H9 (cell line): Measurements from ENCODE around the gene CD5L. TPM values are rescaled to one million over a fixed set of nuclear protein-coding genes. Genes with fewer than 3 reads are reported as not detected.

Source experiments
- DNase-seq: peaks from one replicate; pipeline ENCODE4 v3.0.0-alpha.2; 2017
- H2AFZ ChIP-seq: one replicate; pipeline ENCODE4 v1.6.1; 2013; ENCODE audit warnings: mild to moderate bottlenecking, low read length, control low read depth, moderate library complexity
- H2AK5ac ChIP-seq: 2 replicates; pipeline ENCODE4 v1.6.1; 2013; ENCODE audit warnings: low read length, control low read depth, mixed read lengths; ENCODE audit not compliant: insufficient read length
- H2BK120ac ChIP-seq: one replicate; pipeline ENCODE4 v1.6.1; 2013; ENCODE audit warnings: low read depth, mild to moderate bottlenecking, low read length, control low read depth, inconsistent platforms; ENCODE audit not compliant: poor library complexity, severe bottlenecking
- H2BK12ac ChIP-seq: 2 replicates; pipeline ENCODE4 v1.6.1; 2013; ENCODE audit warnings: low read length, control low read depth, mixed read lengths, low read depth; ENCODE audit not compliant: insufficient read length
- H2BK15ac ChIP-seq: 2 replicates; pipeline ENCODE4 v1.6.1; 2013; ENCODE audit warnings: low read depth, low read length, control low read depth
- H2BK20ac ChIP-seq: one replicate; pipeline ENCODE4 v1.6.1; 2013; ENCODE audit warnings: low read depth, mild to moderate bottlenecking, low read length, control low read depth, inconsistent platforms; ENCODE audit not compliant: poor library complexity, severe bottlenecking
- H2BK5ac ChIP-seq: 2 replicates; pipeline ENCODE4 v1.6.1; 2013; ENCODE audit warnings: low read length, control low read depth, mixed read lengths; ENCODE audit not compliant: insufficient read length
- H3K14ac ChIP-seq: 2 replicates; pipeline ENCODE4 v1.6.1; 2013; ENCODE audit warnings: low read length, control low read depth; ENCODE audit not compliant: insufficient read depth
- H3K18ac ChIP-seq: 2 replicates; pipeline ENCODE4 v1.6.1; 2013; ENCODE audit warnings: low read depth, mild to moderate bottlenecking, mixed read lengths, low read length, control low read depth; ENCODE audit not compliant: insufficient read length
- H3K23ac ChIP-seq: 2 replicates; pipeline ENCODE4 v1.6.1; 2013; ENCODE audit warnings: low read length, control low read depth, mixed read lengths, low read depth; ENCODE audit not compliant: insufficient read length
- H3K23me2 ChIP-seq: 2 replicates; pipeline ENCODE4 v1.6.1; 2013; ENCODE audit warnings: low read depth, mild to moderate bottlenecking, mixed read lengths, low read length, control low read depth; ENCODE audit not compliant: insufficient read length, poor library complexity, severe bottlenecking
- H3K27ac ChIP-seq: 2 replicates; pipeline ENCODE4 v1.5.1; 2013; ENCODE audit warnings: low read length, control low read depth, mixed read lengths, low read depth; ENCODE audit not compliant: insufficient read length
- H3K27me3 ChIP-seq: 2 replicates; pipeline ENCODE4 v1.6.1; 2013; ENCODE audit warnings: low read length, control low read depth, inconsistent platforms; ENCODE audit not compliant: insufficient read depth
- H3K4ac ChIP-seq: 2 replicates; pipeline ENCODE4 v1.6.1; 2013; ENCODE audit warnings: low read depth, mild to moderate bottlenecking, control low read depth, inconsistent platforms, low read length, moderate library complexity
- H3K4me1 ChIP-seq: 2 replicates; pipeline ENCODE4 v1.6.1; 2013; ENCODE audit warnings: low read length, control low read depth, inconsistent platforms; ENCODE audit not compliant: insufficient read depth
- H3K4me2 ChIP-seq: 2 replicates; pipeline ENCODE4 v1.6.1; 2013; ENCODE audit warnings: low read length, control low read depth, mixed read lengths; ENCODE audit not compliant: insufficient read length, insufficient read depth
- H3K56ac ChIP-seq: 2 replicates; pipeline ENCODE4 v1.6.1; 2013; ENCODE audit warnings: low read depth, mild to moderate bottlenecking, mixed read lengths, low read length, control low read depth; ENCODE audit not compliant: insufficient read length
- H3K79me1 ChIP-seq: 2 replicates; pipeline ENCODE4 v1.6.1; 2013; ENCODE audit warnings: low read depth, mild to moderate bottlenecking, moderate library complexity, low read length, control low read depth, inconsistent platforms; ENCODE audit not compliant: insufficient read depth, poor library complexity, severe bottlenecking
- H3K79me2 ChIP-seq: 2 replicates; pipeline ENCODE4 v1.6.1; 2013; ENCODE audit warnings: low read length, control low read depth, inconsistent platforms; ENCODE audit not compliant: insufficient read depth
- H3K9ac ChIP-seq: 2 replicates; pipeline ENCODE4 v1.6.1; 2013; ENCODE audit warnings: low read length, control low read depth, mixed read lengths; ENCODE audit not compliant: insufficient read length; ENCODE audit errors: extremely low read depth
- H3K9me3 ChIP-seq: one replicate; pipeline ENCODE4 v1.6.1; 2013; ENCODE audit warnings: low read depth, low read length, inconsistent platforms; ENCODE audit not compliant: control insufficient read depth
- H3T11ph ChIP-seq: one replicate; pipeline ENCODE4 v1.6.1; 2013; ENCODE audit warnings: mild to moderate bottlenecking, low read length, control low read depth, inconsistent platforms
- H4K20me1 ChIP-seq: one replicate; pipeline ENCODE4 v1.6.1; 2013; ENCODE audit not compliant: control insufficient read depth, insufficient read length, insufficient read depth
- H4K5ac ChIP-seq: 2 replicates; pipeline ENCODE4 v1.6.1; 2013; ENCODE audit warnings: low read depth, mild to moderate bottlenecking, mixed read lengths, low read length, control low read depth; ENCODE audit not compliant: insufficient read length
- H4K8ac ChIP-seq: replicated peaks from 2 replicates; pipeline ENCODE4 v1.6.1; 2013; ENCODE audit warnings: low read length, control low read depth, mixed read lengths, low read depth; ENCODE audit not compliant: insufficient read length
- H4K91ac ChIP-seq: 2 replicates; pipeline ENCODE4 v1.6.1; 2013; ENCODE audit warnings: low read depth, mild to moderate bottlenecking, moderate library complexity, mixed read lengths, low read length, control low read depth; ENCODE audit not compliant: insufficient read length
- H3K27ac Mint-ChIP-seq, 3 experiments: 2 replicates in 2 of 3; 3 replicates in 1 of 3; pipeline ENCODE4 v1.8.0; 2020 to 2021; ENCODE audit warnings: mixed read lengths in 3 of 3, mild to moderate bottlenecking in 1 of 3, moderate library complexity in 1 of 3
- H3K27me3 Mint-ChIP-seq: 2 replicates; pipeline ENCODE4 v1.8.0; 2021; ENCODE audit warnings: low read depth, mild to moderate bottlenecking, moderate library complexity, mixed read lengths
- H3K36me3 Mint-ChIP-seq, 3 experiments: 2 replicates in 2 of 3; 3 replicates in 1 of 3; pipeline ENCODE4 v1.8.0; 2020 to 2021; ENCODE audit warnings: low read depth in 3 of 3, mixed read lengths in 3 of 3; ENCODE audit not compliant: insufficient read depth in 1 of 3
- H3K4me1 Mint-ChIP-seq, 2 experiments: 2 replicates each; pipeline ENCODE4 v1.8.0; 2020; ENCODE audit warnings: mixed read lengths in 2 of 2
- H3K4me3 Mint-ChIP-seq, 2 experiments: 2 replicates in 1 of 2; 3 replicates in 1 of 2; pipeline ENCODE4 v1.8.0; 2020 to 2021; ENCODE audit warnings: mild to moderate bottlenecking in 2 of 2, mixed read lengths in 2 of 2, moderate library complexity in 1 of 2
- H3K9me3 Mint-ChIP-seq, 2 experiments: 2 replicates in 1 of 2; 3 replicates in 1 of 2; pipeline ENCODE4 v1.8.0; 2020; ENCODE audit warnings: mild to moderate bottlenecking in 2 of 2, mixed read lengths in 2 of 2, moderate library complexity in 1 of 2
- WGBS: extraction: QIAGEN DNeasy Blood & Tissue Kit; methylation state at CpG from one replicate; pipeline ENCODE4 v1.1.7; 2013; ENCODE audit warnings: missing lambda C conversion rate, low lambda C conversion rate, mixed read lengths; ENCODE audit not compliant: insufficient read length; ENCODE audit errors: extremely low coverage; 5-methylcytosine and 5-hydroxymethylcytosine counted together
- long read RNA-seq: library from polyadenylated mRNA; unstranded; transcript quantifications from one replicate; pipeline ENCODE4 v2.0.0, GENCODE V29; 2020
- total RNA-seq: library from RNA; stranded (reverse); gene quantifications from 2 replicates; pipeline ENCODE4 v1.2.1, GENCODE V29; 2021
- TF ChIP-seq, protein P1 (sequence below): fragments of 200-600 bp; sonication (generic); conservative IDR thresholded peaks from 3 replicates; pipeline ENCODE4 v1.8.0; 2021; ENCODE audit warnings: antibody characterized with exemption, mild to moderate bottlenecking

The CD5L gene
- total RNA-seq, result not detected in 2 replicates
- long read RNA-seq, result 0 reads

DNA sequence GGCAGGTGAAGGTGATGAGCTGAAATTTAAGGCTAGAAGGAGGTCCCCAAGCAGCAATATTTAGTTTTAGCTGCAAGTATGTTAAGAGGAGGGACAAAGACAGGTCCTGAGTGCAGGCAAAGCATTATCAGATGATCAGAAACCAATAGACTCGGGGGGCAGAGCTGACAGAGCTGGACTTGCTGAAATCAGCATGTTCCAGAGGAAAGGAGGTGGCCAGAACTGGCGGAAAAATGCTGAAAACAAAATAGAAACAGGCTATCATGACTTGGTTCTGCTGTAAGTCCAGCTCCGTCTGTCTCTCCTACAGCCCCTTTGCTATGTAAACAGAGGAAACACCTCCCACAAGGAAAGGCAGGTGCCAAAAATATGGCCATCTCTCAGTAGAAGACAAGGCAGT lies at the start of gene CD5L:
TSS of gene CD5L (minus strand) at position 101 of the 400 bp plus-strand sequence. CDS start 107 bp downstream, outside the sequence.
- Histone ChIP-seq H2BK12ac (no peak within 1 kb of the TSS), H3K4me1 (no peaks in the 10 kb centered on the region), H3K4ac (no peak within 1 kb of the TSS), H3K79me1 (no peaks in the 10 kb centered on the region), H3K18ac (no peak within 1 kb of the TSS), H3K9ac (no peak within 1 kb of the TSS), H2BK20ac (no peak within 1 kb of the TSS), H4K8ac (no peak within 1 kb of the TSS), H3T11ph (no peak within 1 kb of the TSS), H3K79me2 (no peaks in the 10 kb centered on the region), H2BK5ac (no peak within 1 kb of the TSS), H3K23ac (no peak within 1 kb of the TSS), H3K23me2 (no peaks in the 10 kb centered on the region), H2BK15ac (no peak within 1 kb of the TSS), H3K56ac (no peak within 1 kb of the TSS), H2AK5ac (no peak within 1 kb of the TSS), H4K5ac (no peak within 1 kb of the TSS), H3K14ac (no peak within 1 kb of the TSS), H2BK120ac (no peak within 1 kb of the TSS), H2AFZ (no peak within 1 kb of the TSS), H4K20me1 (no peaks in the 10 kb centered on the region), H3K27me3 (no peaks in the 10 kb centered on the region; the same call in 1 of the 2 replicates), H3K4me2 (no peak within 1 kb of the TSS), H3K27ac (no peak within 1 kb of the TSS), H4K91ac (no peak within 1 kb of the TSS), H3K9me3 (no peaks in the 10 kb centered on the region)
- WGBS, result no CpG with 5 or more reads among the region's 3 CpGs
- Mint-ChIP-seq H3K4me1 (peaks cover 4% of the 10 kb centered on the region in 2 experiments; a peak in 1 of 4 replicates), H3K27ac (no peak within 1 kb of the TSS), H3K36me3 (no peaks in the 10 kb centered on the region), H3K27me3 (no peaks in the 10 kb centered on the region; the same call in 1 of the 2 replicates), H3K4me3 (no peak within 1 kb of the TSS), H3K9me3 (no peaks in the 10 kb centered on the region)
- no peak for DNase-seq
- TF ChIP-seq, protein P1, sequence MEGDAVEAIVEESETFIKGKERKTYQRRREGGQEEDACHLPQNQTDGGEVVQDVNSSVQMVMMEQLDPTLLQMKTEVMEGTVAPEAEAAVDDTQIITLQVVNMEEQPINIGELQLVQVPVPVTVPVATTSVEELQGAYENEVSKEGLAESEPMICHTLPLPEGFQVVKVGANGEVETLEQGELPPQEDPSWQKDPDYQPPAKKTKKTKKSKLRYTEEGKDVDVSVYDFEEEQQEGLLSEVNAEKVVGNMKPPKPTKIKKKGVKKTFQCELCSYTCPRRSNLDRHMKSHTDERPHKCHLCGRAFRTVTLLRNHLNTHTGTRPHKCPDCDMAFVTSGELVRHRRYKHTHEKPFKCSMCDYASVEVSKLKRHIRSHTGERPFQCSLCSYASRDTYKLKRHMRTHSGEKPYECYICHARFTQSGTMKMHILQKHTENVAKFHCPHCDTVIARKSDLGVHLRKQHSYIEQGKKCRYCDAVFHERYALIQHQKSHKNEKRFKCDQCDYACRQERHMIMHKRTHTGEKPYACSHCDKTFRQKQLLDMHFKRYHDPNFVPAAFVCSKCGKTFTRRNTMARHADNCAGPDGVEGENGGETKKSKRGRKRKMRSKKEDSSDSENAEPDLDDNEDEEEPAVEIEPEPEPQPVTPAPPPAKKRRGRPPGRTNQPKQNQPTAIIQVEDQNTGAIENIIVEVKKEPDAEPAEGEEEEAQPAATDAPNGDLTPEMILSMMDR, result no peak
